ENCODE measurements around the gene ATP8A2.

GRCh38 chr13:25468325-25469168, 96.8 kb downstream of the ATP8A2 start:
- no peak for TF ChIP-seq CTCF (IDR thresholded peaks at IDR 0.05)
- TF ChIP-seq POLR2A (IDR thresholded peaks at IDR 0.05): no peak
